ENCODE data around the gene MPC1.
"Not testable (repeated sequence)": the region's sequence is repeated elsewhere in the genome, so short reads cannot be mapped to it uniquely, and the experiment has no call there.

Gene MPC1

DNA sequence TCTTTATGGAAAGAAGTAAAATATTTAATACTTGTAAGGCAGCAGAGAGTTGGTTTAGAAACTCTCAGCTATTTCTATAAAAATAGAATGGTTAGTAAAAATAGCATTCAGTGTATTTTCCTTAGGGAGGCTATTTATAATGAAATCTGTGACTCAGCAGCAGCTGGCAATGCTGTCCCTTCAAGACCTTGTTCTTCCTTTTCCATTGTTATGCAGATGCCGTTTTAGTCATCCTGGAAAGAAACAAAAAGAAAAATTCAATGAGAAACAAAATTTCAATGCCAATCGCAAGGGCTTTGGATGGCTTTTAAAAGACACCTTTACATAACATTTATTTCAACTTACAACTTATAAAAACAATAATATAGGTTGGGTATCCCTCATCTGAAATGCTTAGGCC lies 17.5 kb downstream of the MPC1 start:
- Histone ChIP-seq H3K27me3 (ENCODE audit: control insufficient read depth, insufficient read depth, low read length, poor library complexity, severe bottlenecking) (no peaks in the 10 kb centered on the region), H3K4me3 (ENCODE audit: insufficient read depth, low read depth, low read length) (no peak overlapping the region), H3K9me3 (ENCODE audit: control insufficient read depth, low read length) (no peaks in the 10 kb centered on the region), H3K27ac (ENCODE audit: insufficient read depth, low read depth, low read length, poor library complexity, severe bottlenecking) (no peak overlapping the region), H3K4me1 (ENCODE audit: control insufficient read depth, insufficient read depth, low read length) (peaks cover 4% of the 10 kb centered on the region), H3K36me3 (ENCODE audit: control insufficient read depth, insufficient read depth, low read length) (no peaks in the 10 kb centered on the region)
- 9% methylated on average over 1 to 2 of the region's 2 CpGs for WGBS, 2 experiments

DNA sequence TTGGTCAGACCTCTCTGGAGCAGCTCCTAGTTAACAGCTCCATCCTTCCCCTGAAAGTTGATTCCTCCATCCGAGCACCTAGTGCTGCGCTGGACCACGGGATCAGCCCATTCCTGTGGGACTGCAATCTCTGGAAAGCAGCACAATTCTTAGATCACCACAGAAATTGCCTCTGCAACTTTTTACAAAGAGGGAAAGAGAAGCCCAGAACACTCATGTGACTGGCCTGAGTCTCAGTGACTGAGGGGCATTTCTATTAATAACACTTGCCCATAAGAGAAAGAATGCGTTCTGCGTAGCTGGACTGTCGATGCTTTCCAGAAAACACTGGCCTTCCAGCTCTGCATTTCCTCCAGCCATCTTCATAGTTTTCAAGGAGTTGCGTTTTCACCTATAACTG lies 18.3 kb downstream of the MPC1 start:
- no peak overlapping the region for H3K27ac ChIP-seq (ENCODE audit: insufficient read depth, low read depth, low read length, poor library complexity, severe bottlenecking)
- H3K27me3 ChIP-seq (ENCODE audit: control insufficient read depth, insufficient read depth, low read length, poor library complexity, severe bottlenecking) = no peaks in the 10 kb centered on the region
- no peak overlapping the region for H3K4me3 ChIP-seq (ENCODE audit: insufficient read depth, low read depth, low read length)
- WGBS, 2 experiments = 83 to 84% methylated on average over 7 of the region's 7 CpGs
- no peaks in the 10 kb centered on the region for H3K36me3 ChIP-seq (ENCODE audit: control insufficient read depth, insufficient read depth, low read length)
- peaks cover 4% of the 10 kb centered on the region for H3K4me1 ChIP-seq (ENCODE audit: control insufficient read depth, insufficient read depth, low read length)
- H3K9me3 ChIP-seq (ENCODE audit: control insufficient read depth, low read length) = no peaks in the 10 kb centered on the region

DNA sequence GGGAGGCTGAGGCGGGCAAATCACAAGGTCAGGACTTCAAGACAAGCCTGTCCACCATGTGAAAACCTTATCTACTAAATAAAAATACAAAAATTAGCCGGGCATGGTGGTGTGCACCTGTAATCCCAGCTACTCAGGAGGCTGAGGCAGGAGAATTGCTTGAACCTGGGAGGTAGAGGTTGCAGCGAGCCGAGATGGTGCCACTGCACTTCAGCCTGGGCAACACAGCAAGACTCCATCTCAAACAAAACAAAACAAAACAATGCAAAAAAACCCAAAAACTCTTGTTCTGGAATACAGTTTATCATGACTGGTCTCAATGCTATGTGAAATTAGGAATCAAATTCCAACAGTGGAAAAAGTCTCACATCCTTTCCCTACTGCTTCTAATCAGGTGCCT lies 20.3 kb downstream of the MPC1 start:
- WGBS, 2 experiments = 90 to 93% methylated on average over 4 of the region's 4 CpGs
- H3K27ac ChIP-seq (ENCODE audit: insufficient read depth, low read depth, low read length, poor library complexity, severe bottlenecking); H3K4me1 ChIP-seq (ENCODE audit: control insufficient read depth, insufficient read depth, low read length); H3K36me3 ChIP-seq (ENCODE audit: control insufficient read depth, insufficient read depth, low read length); H3K9me3 ChIP-seq (ENCODE audit: control insufficient read depth, low read length); H3K4me3 ChIP-seq (ENCODE audit: insufficient read depth, low read depth, low read length); H3K27me3 ChIP-seq (ENCODE audit: control insufficient read depth, insufficient read depth, low read length, poor library complexity, severe bottlenecking): not testable (repeated sequence)

DNA sequence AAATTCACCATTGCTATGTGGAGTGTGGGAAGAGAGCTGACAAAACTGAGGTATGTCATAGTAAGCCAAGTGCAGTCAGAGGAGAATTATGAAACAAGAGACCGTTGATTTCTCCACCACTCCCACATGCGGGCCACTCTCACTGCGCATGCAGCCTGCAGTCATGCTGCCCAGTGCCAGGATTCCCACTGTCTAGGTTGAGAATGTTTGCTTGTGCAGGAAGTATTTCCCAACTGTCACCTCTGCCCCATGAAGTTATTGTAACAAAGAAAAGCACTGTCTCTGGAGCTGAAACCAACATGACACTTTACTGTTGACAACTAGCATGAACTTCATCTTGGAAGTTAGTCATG lies 21.7 kb downstream of the MPC1 start:
- H3K4me3 ChIP-seq (ENCODE audit: insufficient read depth, low read depth, low read length) = no peak overlapping the region
- no peaks in the 10 kb centered on the region for H3K27me3 ChIP-seq (ENCODE audit: control insufficient read depth, insufficient read depth, low read length, poor library complexity, severe bottlenecking)
- no peaks in the 10 kb centered on the region for H3K36me3 ChIP-seq (ENCODE audit: control insufficient read depth, insufficient read depth, low read length)
- H3K4me1 ChIP-seq (ENCODE audit: control insufficient read depth, insufficient read depth, low read length) = peaks cover 3% of the 10 kb centered on the region
- 95 to 96% methylated on average over 3 of the region's 3 CpGs for WGBS, 2 experiments
- H3K9me3 ChIP-seq (ENCODE audit: control insufficient read depth, low read length) = no peaks in the 10 kb centered on the region
- no peak overlapping the region for H3K27ac ChIP-seq (ENCODE audit: insufficient read depth, low read depth, low read length, poor library complexity, severe bottlenecking)

- 87 to 92% methylated on average over 8 of the region's 8 CpGs for WGBS, 2 experiments
- H3K27ac ChIP-seq (ENCODE audit: insufficient read depth, low read depth, low read length, poor library complexity, severe bottlenecking) = no peak overlapping the region
- H3K9me3 ChIP-seq (ENCODE audit: control insufficient read depth, low read length) = no peaks in the 10 kb centered on the region
- no peaks in the 10 kb centered on the region for H3K36me3 ChIP-seq (ENCODE audit: control insufficient read depth, insufficient read depth, low read length)
- no peak overlapping the region for H3K4me3 ChIP-seq (ENCODE audit: insufficient read depth, low read depth, low read length)
- no peaks in the 10 kb centered on the region for H3K4me1 ChIP-seq (ENCODE audit: control insufficient read depth, insufficient read depth, low read length)
- H3K27me3 ChIP-seq (ENCODE audit: control insufficient read depth, insufficient read depth, low read length, poor library complexity, severe bottlenecking) = no peaks in the 10 kb centered on the region
Measured at GRCh38 chr6:166360243-166361076, 22.3 kb downstream of the MPC1 start.

GRCh38 chr6:166355552-166355951 lies 27.2 kb downstream of the MPC1 start:
- Histone ChIP-seq H3K27me3 (ENCODE audit: control insufficient read depth, insufficient read depth, low read length, poor library complexity, severe bottlenecking) (no peaks in the 10 kb centered on the region), H3K4me1 (ENCODE audit: control insufficient read depth, insufficient read depth, low read length) (no peaks in the 10 kb centered on the region), H3K4me3 (ENCODE audit: insufficient read depth, low read depth, low read length) (no peak overlapping the region), H3K36me3 (ENCODE audit: control insufficient read depth, insufficient read depth, low read length) (no peaks in the 10 kb centered on the region), H3K27ac (ENCODE audit: insufficient read depth, low read depth, low read length, poor library complexity, severe bottlenecking) (no peak overlapping the region), H3K9me3 (ENCODE audit: control insufficient read depth, low read length) (no peaks in the 10 kb centered on the region)
- 75 to 76% methylated on average over 5 of the region's 5 CpGs for WGBS, 2 experiments

DNA sequence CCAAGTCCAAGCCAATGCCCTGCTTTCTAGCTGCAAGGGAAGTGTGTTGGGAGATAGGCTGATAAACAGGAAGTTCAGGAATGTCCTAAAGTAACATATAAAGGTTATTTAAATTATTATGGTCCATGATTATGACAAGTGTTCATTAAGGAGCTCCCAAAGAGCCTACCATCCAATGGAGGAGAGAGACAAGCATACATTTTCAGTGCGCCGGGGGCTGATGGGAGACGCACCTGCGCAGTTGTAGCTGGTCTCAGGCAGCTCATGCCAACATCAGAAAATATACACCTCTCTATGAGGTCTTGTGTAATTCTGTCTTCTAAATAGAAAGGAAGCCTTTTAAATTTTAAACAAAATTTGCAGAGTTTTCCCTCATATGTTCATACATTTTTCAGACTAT lies 27.8 kb downstream of the MPC1 start:
- no peaks in the 10 kb centered on the region for H3K9me3 ChIP-seq (ENCODE audit: control insufficient read depth, low read length)
- no peaks in the 10 kb centered on the region for H3K27me3 ChIP-seq (ENCODE audit: control insufficient read depth, insufficient read depth, low read length, poor library complexity, severe bottlenecking)
- WGBS, 2 experiments = 93 to 100% methylated on average over 4 of the region's 4 CpGs
- H3K27ac ChIP-seq (ENCODE audit: insufficient read depth, low read depth, low read length, poor library complexity, severe bottlenecking) = no peak overlapping the region
- no peaks in the 10 kb centered on the region for H3K4me1 ChIP-seq (ENCODE audit: control insufficient read depth, insufficient read depth, low read length)
- no peaks in the 10 kb centered on the region for H3K36me3 ChIP-seq (ENCODE audit: control insufficient read depth, insufficient read depth, low read length)
- H3K4me3 ChIP-seq (ENCODE audit: insufficient read depth, low read depth, low read length) = no peak overlapping the region

- WGBS, 2 experiments = 84% methylated on average over 4 of the region's 4 CpGs
Measured at GRCh38 chr6:166354143-166354542, 28.6 kb downstream of the MPC1 start.

GRCh38 chr6:166353507-166353906 lies 29.2 kb downstream of the MPC1 start:
- Histone ChIP-seq H3K9me3 (ENCODE audit: control insufficient read depth, low read length) (no peaks in the 10 kb centered on the region), H3K4me1 (ENCODE audit: control insufficient read depth, insufficient read depth, low read length) (no peaks in the 10 kb centered on the region), H3K36me3 (ENCODE audit: control insufficient read depth, insufficient read depth, low read length) (no peaks in the 10 kb centered on the region), H3K27ac (ENCODE audit: insufficient read depth, low read depth, low read length, poor library complexity, severe bottlenecking) (no peak overlapping the region), H3K4me3 (ENCODE audit: insufficient read depth, low read depth, low read length) (no peak overlapping the region), H3K27me3 (ENCODE audit: control insufficient read depth, insufficient read depth, low read length, poor library complexity, severe bottlenecking) (no peaks in the 10 kb centered on the region)
- WGBS, 2 experiments = 94 to 100% methylated on average over 1 of the region's 1 CpG

More at GRCh38 chr6:166354143-166354542, 28.6 kb downstream of the MPC1 start:
- no peaks in the 10 kb centered on the region for H3K36me3 ChIP-seq (ENCODE audit: control insufficient read depth, insufficient read depth, low read length)
- no peaks in the 10 kb centered on the region for H3K4me1 ChIP-seq (ENCODE audit: control insufficient read depth, insufficient read depth, low read length)
- H3K4me3 ChIP-seq (ENCODE audit: insufficient read depth, low read depth, low read length) = no peak overlapping the region
- H3K27ac ChIP-seq (ENCODE audit: insufficient read depth, low read depth, low read length, poor library complexity, severe bottlenecking) = no peak overlapping the region
- no peaks in the 10 kb centered on the region for H3K9me3 ChIP-seq (ENCODE audit: control insufficient read depth, low read length)
- no peaks in the 10 kb centered on the region for H3K27me3 ChIP-seq (ENCODE audit: control insufficient read depth, insufficient read depth, low read length, poor library complexity, severe bottlenecking)

DNA sequence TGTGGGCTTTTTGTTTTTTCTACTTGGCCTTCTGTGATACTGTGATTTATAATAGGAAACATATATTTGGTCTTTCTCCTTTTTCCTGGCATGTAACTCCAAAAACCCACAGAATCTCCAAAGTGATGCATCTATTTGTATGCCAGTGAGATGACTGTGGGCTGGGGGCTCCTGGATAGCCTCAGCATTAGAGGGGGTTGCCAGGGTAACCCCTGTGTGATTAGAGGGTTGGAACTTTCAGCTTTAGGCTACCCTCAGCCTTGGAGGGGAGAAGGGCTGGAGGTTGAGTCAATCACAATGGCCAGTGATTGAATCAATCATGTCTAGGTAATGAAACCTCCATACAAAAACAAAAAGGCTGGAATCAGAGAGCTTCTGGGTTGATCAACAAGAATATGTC lies 29.8 kb downstream of the MPC1 start:
- H3K4me3 ChIP-seq (ENCODE audit: insufficient read depth, low read depth, low read length) = no peak overlapping the region
- H3K9me3 ChIP-seq (ENCODE audit: control insufficient read depth, low read length) = no peaks in the 10 kb centered on the region
- no peaks in the 10 kb centered on the region for H3K4me1 ChIP-seq (ENCODE audit: control insufficient read depth, insufficient read depth, low read length)
- H3K27me3 ChIP-seq (ENCODE audit: control insufficient read depth, insufficient read depth, low read length, poor library complexity, severe bottlenecking) = no peaks in the 10 kb centered on the region
- no peak overlapping the region for H3K27ac ChIP-seq (ENCODE audit: insufficient read depth, low read depth, low read length, poor library complexity, severe bottlenecking)
- H3K36me3 ChIP-seq (ENCODE audit: control insufficient read depth, insufficient read depth, low read length) = no peaks in the 10 kb centered on the region

Measured in ectodermal cell (in vitro differentiated cells).